GM12873 (cell line): Measurements from ENCODE around the gene SLC12A8.

Experiments used
- CTCF ChIP-seq: IDR thresholded peaks from 2 replicates; pipeline ENCODE4 v1.5.1; 2012; ENCODE audit warnings: low read depth, mild to moderate bottlenecking, moderate library complexity, low read length, control low read depth; ENCODE audit not compliant: insufficient read depth; ENCODE audit errors: missing control alignments

SLC12A8 gene

DNA sequence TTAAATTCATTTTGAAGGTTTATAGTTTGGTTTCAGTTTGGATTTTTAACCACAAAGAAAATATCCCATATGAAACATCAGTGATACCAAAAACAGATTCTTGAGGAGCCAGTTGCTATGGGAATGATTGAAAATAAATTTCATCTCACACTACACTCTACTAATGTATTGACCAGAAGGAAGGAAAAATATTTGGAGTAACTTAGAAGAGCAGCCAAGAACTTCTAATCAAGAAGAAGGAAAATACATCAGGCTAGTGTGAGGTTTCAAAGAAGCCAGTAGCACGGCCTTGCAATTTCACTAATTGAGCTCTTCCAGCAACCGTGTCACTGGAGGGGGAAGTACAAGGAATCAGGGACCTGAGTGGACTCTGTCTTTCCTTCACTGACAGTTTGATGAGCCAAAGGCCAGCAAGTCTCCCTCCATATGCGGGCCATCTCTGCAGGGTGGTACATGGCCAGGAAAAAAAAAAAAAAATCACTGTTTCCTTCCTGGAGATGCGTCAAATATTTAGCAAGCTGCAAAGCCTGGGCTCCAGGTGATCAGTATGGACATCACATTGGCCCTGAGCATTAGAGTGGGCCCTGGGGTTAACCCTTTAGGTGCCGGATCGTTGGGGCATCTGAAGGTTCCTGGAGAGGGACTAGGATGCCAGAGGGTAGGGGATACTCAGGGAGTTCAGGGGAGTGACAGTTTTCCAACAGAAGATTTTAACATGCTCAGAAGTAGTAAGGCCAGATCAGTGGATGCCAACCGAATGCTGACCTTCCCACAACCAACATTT lies 37.1 kb downstream of the SLC12A8 start:
- no peak for TF ChIP-seq CTCF

- no peak for TF ChIP-seq CTCF
These were observed 40.2 kb downstream of the SLC12A8 start for GRCh38 chr3:125172346-125172745.

GRCh38 chr3:125168711-125169393 lies 43.7 kb downstream of the SLC12A8 start:
- no peak for TF ChIP-seq CTCF

- no peak for TF ChIP-seq CTCF
These were observed 45.9 kb downstream of the SLC12A8 start for GRCh38 chr3:125166599-125167136.

- TF ChIP-seq CTCF, result no peak
These were observed 46.5 kb downstream of the SLC12A8 start for GRCh38 chr3:125165948-125166553.

GRCh38 chr3:125165189-125165947 lies 47.2 kb downstream of the SLC12A8 start:
- TF ChIP-seq CTCF, result peak; percentile 66
